GM19467 (cell line): ENCODE results near the gene CFAP126.
"Not testable (repeated sequence)": the region's sequence is repeated elsewhere in the genome, so short reads cannot be mapped to it uniquely, and the experiment has no call there.

Experiments
- ATAC-seq: cut with Tn5 transposase; IDR thresholded peaks from one replicate; pipeline ENCODE4 v1.9.1; 2021; ENCODE audit warnings: mild to moderate bottlenecking, moderate library complexity; ENCODE audit not compliant: unreplicated experiment

Gene CFAP126

DNA sequence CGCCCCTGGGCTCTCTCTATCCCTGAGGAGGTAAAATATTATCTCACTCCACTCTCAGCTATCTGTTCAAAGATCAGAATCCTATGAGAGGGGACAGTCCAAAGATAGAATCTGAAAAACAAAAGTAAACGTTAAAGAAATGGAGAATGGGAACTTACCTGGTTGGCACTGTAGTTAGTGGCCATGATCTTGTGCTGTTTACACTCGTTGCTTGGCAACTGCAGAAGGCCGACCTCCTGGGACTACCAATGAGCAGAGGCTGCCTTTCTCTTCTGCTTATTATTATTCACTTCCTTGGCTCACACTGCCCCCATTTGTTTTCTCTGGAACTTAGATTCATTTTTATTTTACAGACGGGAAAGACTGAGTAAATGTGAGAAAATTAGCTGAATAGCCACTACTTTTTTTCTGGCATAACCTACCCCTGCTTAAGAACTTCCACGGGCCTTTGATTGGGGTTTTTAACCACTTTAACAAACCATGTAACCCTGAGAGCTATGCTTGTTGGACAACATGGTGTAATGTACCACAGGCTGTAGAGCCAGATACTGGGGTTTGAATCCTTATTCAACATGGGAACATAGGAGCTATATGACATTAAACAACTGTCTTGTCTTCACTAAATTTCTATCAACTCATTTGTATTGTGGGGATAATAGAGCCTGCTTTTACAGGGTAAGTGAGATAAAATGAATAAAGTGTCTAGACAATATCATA is at the start of gene CFAP126:
Gene CFAP126 (minus strand): TSS at position 193 of the 717 bp plus-strand sequence. CDS start 8 bp downstream, at position 185.
- peak; percentile 67 for ATAC-seq

GRCh38 chr1:161413050-161413449 is 45.4 kb upstream of the CFAP126 start:
- ATAC-seq, result not testable (repeated sequence)

DNA sequence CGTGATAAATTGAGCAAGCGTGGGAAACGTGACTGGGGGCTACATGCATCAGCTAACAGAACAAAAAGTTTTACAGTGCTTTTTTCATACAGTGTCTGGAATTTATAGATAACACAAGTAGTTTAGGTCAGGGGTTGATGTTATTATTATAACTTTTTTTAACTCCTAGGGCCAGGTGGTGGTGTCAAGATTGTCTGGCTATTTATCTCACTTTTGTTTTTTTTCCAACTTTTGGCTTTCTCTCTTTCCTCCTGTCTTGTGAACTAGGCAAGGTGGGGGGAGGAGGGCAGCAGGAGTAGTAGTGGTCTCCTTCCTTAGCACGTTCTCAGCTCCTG is 42.9 kb upstream of the CFAP126 start:
- ATAC-seq, result not testable (repeated sequence)

DNA sequence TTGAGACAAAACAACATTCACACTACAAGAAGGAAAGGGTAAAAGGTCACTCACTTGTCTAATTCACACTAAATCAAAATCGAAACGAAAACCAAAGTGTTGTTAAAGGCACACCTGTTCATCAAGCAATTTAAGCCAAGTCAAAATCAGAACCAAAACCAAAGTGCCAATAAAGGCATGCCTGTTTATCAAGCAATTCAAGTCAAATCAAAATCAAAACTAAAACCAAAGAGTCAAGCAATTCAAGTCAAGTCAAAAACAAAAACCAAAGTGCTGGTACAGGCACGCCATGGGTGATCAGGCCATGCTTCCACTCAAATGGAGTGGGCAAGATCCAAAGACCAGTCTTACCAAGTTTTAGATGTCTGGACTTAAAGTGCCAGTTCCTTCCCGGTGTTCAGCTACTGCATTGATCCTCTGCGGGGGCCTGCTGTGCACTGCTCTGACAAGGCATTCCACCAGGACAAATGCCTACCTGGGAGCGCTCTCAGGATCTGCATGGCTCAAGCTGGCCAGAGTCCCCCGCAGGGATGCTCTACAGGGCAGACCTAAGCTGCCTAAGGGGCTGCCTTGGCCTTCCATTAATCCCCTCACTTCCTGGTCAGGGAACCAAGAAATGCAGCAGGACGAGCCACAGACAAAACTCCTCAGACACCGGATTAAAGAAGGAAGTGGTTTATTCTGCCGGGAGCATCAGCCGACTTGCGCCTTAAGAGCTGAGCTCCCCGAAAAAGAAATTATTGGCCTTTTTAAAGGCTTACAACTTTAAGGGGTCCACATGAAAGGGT is 42.4 kb upstream of the CFAP126 start:
- ATAC-seq, result not testable (repeated sequence)

DNA sequence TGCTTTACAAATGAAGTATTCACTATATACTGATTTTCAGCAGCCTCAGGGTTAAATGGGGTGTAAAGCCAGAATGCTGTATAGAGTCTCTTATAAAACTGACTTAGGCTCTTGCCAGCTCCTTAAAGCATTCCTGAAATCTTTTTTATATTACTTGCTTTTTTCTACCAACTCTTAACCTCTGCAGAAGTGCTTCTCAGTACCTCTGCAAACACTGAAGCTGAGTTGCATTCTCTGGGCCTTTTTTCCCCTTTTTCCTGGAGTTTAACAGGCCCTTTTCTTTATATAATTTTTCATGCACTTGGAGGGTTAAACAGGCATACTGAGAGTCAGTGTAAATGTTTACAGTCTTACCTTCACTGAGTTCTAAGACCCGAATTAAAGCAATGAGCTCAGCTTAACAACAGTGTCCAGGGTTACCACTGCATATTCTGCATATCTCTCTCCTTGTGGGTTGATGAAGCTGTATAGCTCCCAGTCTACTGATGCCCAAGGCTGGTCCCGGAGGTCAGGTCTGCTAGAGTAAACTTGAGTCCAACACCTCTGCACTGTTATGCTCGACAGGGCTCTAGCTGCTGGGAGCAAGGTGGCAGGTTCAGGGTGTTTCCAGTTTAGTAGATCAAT is 40.9 kb upstream of the CFAP126 start:
- ATAC-seq, result no peak

DNA sequence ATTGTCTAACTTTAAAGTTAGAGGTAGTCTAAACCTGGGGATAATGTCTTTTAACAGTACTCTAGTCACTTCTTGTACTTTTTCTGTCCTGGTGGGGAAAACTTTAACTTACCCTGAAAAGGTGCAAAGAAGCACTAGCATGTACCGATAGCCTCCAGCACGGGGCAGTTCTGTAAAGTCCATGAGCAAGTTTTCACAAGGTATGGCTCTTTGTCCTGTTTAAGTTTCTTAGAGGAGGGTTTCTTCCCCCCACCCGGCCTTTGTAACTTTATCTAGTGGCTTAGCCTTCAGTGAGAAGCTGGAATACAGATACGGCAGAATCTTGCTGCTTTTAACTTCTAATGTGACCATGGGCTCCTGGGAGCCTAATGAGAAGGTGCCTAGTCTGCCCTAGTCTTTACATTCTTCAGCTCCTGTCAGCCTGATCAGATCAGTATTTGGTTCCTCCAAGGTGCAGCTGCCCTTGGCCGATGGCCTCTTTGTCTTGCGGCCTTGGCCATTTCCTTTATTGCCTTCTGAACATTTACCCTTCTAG is 39.8 kb upstream of the CFAP126 start:
- ATAC-seq, result no peak

DNA sequence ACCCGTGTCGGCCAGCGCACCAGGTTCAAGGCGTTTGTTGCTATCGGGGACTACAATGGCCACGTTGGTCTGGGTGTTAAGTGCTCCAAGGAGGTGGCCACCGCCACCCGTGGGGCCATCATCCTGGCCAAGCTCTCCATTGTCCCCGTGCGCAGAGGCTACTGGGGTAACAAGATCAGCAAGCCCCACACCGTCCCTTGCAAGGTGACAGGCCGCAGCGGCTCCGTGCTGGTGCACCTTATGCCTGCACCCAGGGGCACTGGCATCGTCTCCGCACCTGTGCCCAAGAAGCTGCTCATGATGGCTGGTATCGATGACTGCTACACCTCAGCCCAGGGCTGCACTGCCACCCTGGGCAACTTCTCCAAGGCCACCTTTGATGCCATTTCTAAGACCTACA is 38.9 kb upstream of the CFAP126 start:
- not testable (repeated sequence) for ATAC-seq

DNA sequence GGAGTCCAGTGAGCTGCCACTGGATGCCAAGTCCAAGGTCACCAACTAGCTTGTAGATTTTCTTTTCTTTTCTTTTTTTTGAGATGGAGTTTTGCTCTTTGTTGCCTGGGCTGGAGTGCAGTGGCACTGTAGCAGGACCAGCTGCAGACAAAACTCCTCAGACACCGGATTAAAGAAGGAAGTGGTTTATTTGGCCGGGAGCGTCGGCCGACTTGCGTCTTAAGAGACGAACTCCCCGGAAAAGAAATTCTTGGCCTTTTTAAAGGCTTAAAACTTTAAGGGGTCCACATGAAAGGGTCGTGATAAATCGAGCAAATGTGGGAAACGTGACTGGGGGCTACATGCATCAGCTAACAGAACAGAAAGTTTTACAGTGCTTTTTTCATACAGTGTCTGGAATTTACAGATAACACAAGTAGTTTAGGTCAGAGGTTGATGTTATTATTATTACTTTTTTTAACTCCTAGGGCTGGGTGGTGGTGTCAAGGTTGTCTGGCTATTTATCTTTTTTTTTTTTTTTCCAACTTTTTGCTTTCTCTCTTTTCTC is 36.4 kb upstream of the CFAP126 start:
- ATAC-seq, result no peak

DNA sequence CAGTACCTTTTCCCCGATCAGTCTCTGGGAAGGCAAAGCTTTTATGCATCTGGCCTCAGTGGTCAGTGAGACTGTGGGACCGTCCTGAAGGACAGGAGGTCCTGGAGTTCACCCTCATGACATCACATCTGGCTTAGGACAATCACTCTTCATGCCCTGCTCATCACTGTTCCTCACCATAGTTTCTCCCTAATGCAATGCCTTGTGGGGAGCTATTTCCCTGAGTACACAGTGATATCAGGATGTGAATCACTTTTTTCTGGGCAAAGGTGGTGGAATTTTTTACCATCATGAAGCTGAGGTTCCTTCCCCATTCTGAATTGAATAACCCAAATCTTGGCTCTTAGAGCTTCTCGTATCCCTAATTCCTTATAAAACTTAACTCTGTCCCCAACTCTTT is 34.8 kb upstream of the CFAP126 start:
- no peak for ATAC-seq

DNA sequence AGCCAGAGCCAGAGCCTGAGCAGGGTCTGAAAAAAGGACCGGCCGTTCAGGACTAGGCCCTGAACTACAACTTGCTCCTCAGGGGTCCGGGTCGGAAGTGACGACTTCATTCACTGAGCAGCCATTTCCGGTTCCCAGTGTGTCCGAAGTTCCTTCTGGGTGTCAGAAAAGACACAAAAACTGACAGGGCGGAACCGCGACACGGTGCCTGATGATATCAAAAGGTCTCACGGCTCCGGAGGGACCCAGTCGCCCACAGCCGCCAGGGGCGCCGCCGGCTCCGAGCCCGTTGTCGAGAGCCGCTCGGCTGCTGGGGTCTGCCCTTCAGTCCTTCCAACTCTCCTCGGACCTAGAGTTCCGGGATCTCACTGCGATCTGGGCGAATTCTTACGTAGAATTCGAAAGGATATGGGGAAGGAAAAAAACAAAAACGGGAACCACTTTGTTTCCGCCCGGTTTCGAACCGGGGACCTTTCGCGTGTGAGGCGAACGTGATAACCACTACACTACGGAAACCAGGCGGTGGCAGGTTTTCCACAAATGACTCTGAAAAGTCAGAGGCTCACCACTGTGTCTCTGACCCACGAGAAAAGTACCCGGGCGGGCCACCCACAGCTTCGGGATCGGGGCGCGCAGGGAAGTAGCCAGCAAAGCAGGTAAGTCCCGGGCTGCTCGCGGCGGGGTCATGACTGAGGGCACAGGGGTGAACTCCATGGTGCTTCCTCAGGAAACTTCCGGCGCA is 31.8 kb upstream of the CFAP126 start:
- ATAC-seq, result peak; percentile 70

GRCh38 chr1:161398900-161399256 is 31.2 kb upstream of the CFAP126 start:
- ATAC-seq, result no peak

GRCh38 chr1:161397038-161397437 is 29.4 kb upstream of the CFAP126 start:
- ATAC-seq, result not testable (repeated sequence)

DNA sequence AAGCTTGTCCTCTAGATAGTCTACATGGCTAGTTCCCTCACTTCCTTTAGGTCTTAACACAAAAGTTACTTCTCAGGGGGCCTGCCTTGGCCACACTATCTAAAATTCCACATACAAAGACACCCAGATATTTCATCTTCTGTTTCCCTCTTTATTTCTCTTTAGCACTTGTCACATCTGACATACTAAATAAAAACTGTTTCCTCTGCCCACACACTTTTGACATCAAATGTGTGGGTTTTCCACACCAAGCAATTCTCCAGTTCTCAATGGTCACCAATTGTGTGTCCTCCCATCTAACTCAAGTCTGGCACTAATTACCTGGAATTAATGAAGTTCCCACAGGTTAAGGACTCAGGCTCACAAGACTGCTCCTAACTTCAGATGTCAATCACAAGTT is 25.5 kb upstream of the CFAP126 start:
- ATAC-seq, result no peak

DNA sequence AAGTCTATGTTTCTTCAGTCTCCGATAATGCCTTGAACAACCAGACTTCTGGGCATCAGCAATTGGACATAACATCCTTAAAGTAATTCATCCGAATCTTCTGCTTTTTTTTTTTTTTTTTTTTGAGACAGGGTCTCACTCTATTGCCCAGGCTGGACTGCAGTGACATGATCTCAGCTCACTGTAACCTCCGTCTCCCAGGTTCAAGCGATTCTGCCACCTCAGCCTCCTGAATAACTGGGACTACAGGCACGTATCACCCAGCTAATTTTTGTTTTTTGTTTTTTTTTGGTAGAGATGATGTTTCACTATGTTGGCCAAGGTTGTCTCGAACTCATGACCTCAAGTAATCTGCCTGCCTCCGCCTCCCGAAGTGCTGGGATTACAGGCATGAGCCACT is 23.9 kb upstream of the CFAP126 start:
- no peak for ATAC-seq

DNA sequence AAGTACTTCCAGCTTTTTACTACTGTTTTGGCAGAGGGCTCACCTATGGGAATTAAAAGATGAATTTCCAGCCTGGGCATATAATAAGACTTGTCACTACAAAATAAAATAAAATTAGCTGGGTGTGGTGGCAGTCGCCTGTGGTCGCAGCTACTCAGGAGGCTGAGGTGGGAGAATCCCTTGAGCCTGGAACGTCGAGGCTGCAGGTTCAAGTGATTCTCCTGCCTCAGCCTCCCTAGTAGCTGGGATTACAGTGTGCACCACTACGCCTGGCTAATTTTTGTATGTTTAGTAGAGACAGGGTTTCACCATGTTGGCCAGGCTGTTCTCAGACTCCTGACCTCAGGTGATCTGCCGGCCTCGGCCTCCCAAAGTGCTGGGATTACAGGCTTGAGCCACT is 23.5 kb upstream of the CFAP126 start:
- ATAC-seq, result not testable (repeated sequence)

DNA sequence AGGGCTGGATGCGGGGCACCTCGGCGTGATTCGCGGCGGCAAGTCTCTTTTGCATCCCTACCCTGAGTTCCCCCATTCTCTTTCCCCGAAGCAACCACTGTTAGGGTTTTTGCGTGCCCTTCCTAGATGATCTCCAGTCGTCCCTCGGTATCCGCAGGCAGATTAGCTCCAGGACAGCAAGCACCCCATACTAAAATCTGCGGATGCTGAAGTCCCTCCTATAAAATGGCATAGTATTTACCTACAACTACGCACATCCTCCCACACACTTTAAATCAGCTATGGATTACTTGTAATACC is 22.8 kb upstream of the CFAP126 start:
- ATAC-seq, result no peak

DNA sequence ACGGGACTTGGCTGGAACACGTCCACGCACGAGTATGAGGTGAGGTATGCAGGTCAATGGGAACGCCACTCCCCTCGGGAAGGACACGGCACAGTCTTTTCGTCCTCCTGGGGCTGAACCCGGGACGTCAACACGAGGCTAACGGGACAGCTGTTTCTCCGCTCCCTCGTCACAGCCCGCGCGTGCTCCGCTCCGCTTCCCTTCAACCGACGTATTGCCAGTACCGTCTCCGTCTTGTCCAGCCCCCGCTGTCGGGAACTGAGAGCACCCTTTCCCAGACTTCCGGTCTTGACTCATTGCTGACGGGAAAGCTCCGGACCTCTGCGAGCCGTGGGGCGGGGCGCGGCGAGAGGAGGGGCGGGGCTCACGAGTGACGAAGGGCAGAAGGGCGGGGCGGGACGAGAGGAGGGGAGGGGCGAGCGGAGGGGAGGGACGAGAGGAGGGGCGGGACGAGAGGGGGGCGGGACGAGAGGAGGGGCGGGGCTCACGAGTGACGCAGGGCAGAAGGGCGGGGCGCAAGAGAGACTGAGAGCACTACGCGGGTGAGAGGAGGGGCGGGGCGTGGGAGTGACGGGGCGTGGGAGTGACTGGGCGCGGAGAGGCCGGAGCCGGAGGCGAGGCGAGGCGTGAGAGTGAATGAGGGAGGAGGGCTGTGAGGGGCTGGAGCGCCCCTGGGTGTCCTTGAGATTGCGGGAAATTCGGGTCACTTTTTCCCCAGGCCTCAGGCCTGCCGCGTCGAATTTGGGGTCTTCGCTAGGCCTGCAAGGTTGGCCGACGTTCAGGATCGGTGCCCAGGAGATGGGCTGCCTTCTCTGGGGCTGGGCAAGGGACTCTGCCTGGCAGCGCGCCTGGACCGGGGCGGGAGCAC is 22.2 kb upstream of the CFAP126 start:
- peak; percentile 87 for ATAC-seq

GRCh38 chr1:161389158-161389557 is 21.5 kb upstream of the CFAP126 start:
- ATAC-seq, result not testable (repeated sequence)

GRCh38 chr1:161388639-161389038 is 21.0 kb upstream of the CFAP126 start:
- no peak for ATAC-seq
